C4-2B (cell line): ENCODE data around the gene ADAM12.

Experiments
- ZFX ChIP-seq: fragments of 450-650 bp; IDR thresholded peaks from 2 replicates; pipeline ENCODE4 v1.6.1; 2017
- TF ChIP-seq, protein P1 (sequence below): fragments of 450-650 bp; conservative IDR thresholded peaks from 2 replicates; pipeline ENCODE4 v1.5.1; 2017; ENCODE audit warnings: mild to moderate bottlenecking

DNA sequence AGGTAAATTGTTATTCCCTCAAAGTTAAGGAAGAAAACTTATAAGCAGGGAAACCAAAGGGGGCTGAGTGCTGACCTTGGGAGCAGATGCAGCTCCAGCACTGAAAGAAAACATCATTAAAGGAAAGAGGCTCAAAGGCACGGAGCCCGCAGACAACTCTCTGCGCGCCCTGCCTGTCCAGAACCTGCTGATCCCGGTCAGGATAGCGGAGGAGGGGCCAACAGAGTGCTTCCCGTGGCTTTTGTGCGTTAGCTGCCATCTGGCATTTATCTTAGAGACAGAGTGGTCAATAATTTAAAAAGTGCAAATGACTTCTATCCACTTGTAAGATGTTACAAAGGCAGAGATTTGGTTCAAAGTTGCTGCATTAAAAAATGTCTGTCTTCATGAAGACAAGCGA lies 329.8 kb downstream of the ADAM12 start:
- TF ChIP-seq, protein P1, sequence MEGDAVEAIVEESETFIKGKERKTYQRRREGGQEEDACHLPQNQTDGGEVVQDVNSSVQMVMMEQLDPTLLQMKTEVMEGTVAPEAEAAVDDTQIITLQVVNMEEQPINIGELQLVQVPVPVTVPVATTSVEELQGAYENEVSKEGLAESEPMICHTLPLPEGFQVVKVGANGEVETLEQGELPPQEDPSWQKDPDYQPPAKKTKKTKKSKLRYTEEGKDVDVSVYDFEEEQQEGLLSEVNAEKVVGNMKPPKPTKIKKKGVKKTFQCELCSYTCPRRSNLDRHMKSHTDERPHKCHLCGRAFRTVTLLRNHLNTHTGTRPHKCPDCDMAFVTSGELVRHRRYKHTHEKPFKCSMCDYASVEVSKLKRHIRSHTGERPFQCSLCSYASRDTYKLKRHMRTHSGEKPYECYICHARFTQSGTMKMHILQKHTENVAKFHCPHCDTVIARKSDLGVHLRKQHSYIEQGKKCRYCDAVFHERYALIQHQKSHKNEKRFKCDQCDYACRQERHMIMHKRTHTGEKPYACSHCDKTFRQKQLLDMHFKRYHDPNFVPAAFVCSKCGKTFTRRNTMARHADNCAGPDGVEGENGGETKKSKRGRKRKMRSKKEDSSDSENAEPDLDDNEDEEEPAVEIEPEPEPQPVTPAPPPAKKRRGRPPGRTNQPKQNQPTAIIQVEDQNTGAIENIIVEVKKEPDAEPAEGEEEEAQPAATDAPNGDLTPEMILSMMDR: no peak
- no peak for TF ChIP-seq ZFX
